SK-N-SH treated with all-trans-retinoic acid at 6 μM for 48 hours (cell line): ENCODE data around the gene HOXB4.

Experiments used
- ESRRG ChIP-seq: fragments of 250-450 bp; sonication (Bioruptor Pico); IDR thresholded peaks from 2 replicates; pipeline ENCODE4 v1.6.1; 2021; ENCODE audit warnings: mild to moderate bottlenecking
- GLIS3 ChIP-seq: fragments of 250-450 bp; sonication (Bioruptor Pico); IDR thresholded peaks from 2 replicates; pipeline ENCODE4 v1.5.0; 2020; ENCODE audit warnings: mild to moderate bottlenecking, moderate library complexity
- SNAI2 ChIP-seq: fragments of 250-450 bp; sonication (Bioruptor Pico); IDR thresholded peaks from 2 replicates; pipeline ENCODE4 v1.5.0; 2020; ENCODE audit warnings: mild to moderate bottlenecking, moderate library complexity
- ZNF8 ChIP-seq: fragments of 450-650 bp; formaldehyde crosslinking; IDR thresholded peaks from 2 replicates; pipeline ENCODE4 v1.5.0; 2020; ENCODE audit warnings: mild to moderate bottlenecking, moderate library complexity
- TF ChIP-seq, protein P1 (sequence below): fragments of 250-450 bp; sonication (Bioruptor Pico); IDR thresholded peaks from 2 replicates; pipeline ENCODE4 v1.5.1; 2020; ENCODE audit warnings: low read depth, mild to moderate bottlenecking, moderate library complexity
- TF ChIP-seq, protein P2 (sequence below): fragments of 250-450 bp; sonication (Bioruptor Pico); IDR thresholded peaks from 2 replicates; pipeline ENCODE4 v1.8.0; 2021; ENCODE audit warnings: low read depth, mild to moderate bottlenecking, moderate library complexity, borderline replicate concordance

DNA sequence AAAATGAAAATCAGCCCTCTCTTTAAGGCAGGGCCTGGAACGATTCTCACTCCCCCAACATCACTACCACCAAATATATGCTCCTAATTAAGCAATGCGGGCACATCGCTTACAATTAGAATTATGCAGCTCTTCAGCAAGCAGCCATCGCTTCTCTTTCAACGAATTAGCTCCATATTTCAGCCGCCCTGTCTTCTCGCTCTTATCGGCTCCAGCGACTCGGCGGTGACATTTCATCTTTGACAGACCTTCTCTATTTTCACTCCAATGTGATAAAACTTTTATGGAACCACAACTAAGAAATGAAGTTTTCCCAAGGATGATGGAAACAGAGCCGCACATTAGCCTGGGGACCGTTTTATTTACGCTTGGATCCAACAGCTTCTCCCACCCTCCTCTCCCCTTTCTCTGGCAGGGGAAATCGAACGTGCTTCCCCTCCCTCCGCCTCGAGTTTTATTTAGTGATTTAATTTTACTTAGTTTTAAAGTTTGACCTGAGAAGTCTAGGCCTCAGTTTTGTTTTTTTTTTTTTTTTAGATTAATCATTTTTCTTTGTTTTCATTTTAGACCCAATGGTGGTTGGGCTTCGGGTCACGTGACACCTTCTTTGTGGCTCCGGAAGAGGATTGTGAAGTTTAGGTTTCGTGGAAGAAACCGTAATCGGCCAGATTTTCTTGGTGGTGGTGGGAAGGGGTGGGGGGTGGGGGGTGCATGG, 30.2 kb downstream of the HOXB4 start:
- TF ChIP-seq GLIS3 (CRISPR knock-in tag): no peak
- TF ChIP-seq, protein P1, sequence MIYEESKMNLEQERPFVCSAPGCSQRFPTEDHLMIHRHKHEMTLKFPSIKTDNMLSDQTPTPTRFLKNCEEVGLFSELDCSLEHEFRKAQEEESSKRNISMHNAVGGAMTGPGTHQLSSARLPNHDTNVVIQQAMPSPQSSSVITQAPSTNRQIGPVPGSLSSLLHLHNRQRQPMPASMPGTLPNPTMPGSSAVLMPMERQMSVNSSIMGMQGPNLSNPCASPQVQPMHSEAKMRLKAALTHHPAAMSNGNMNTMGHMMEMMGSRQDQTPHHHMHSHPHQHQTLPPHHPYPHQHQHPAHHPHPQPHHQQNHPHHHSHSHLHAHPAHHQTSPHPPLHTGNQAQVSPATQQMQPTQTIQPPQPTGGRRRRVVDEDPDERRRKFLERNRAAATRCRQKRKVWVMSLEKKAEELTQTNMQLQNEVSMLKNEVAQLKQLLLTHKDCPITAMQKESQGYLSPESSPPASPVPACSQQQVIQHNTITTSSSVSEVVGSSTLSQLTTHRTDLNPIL (CRISPR knock-in tag): no peak
- no peak for TF ChIP-seq ESRRG (CRISPR knock-in tag)
- no peak for TF ChIP-seq ZNF8 (CRISPR knock-in tag)
- TF ChIP-seq, protein P2, sequence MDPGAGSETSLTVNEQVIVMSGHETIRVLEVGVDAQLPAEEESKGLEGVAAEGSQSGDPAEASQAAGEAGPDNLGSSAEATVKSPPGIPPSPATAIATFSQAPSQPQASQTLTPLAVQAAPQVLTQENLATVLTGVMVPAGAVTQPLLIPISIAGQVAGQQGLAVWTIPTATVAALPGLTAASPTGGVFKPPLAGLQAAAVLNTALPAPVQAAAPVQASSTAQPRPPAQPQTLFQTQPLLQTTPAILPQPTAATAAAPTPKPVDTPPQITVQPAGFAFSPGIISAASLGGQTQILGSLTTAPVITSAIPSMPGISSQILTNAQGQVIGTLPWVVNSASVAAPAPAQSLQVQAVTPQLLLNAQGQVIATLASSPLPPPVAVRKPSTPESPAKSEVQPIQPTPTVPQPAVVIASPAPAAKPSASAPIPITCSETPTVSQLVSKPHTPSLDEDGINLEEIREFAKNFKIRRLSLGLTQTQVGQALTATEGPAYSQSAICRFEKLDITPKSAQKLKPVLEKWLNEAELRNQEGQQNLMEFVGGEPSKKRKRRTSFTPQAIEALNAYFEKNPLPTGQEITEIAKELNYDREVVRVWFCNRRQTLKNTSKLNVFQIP (CRISPR knock-in tag): no peak
- TF ChIP-seq SNAI2: no peak
